ENCODE results near the gene SLX9.

SLX9 gene

DNA sequence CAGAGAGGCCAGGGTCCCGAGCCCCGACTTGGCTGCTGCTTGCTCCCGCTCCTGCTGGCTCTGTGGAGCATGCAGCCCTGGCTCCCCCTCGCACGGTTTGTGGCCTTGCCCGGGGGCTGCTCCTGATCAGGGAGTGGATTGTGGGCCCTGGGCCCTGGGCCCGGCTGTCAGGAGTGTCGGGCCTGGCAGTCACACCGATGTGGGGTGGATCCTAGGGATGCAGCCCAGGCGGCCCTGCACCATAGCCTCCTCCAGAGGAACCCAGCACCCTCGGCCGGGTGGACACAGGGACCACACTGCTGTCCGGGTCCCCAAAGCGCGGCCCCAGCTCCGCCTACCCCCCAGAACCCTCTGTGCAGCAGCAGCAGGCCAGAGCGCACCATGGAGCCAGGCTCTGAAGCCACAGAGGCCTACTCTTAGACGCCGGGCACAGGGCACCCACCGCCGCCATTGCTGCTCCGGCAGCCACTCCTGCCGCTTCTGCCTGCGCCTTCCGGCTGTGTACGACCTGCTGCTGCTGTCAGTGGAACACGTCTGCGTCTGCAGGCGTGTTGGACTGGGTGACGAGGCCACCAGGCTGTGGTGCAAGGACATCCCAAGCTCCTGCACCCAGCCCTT lies 9.4 kb downstream of the SLX9 start:
- no peak for DNase-seq

DNA sequence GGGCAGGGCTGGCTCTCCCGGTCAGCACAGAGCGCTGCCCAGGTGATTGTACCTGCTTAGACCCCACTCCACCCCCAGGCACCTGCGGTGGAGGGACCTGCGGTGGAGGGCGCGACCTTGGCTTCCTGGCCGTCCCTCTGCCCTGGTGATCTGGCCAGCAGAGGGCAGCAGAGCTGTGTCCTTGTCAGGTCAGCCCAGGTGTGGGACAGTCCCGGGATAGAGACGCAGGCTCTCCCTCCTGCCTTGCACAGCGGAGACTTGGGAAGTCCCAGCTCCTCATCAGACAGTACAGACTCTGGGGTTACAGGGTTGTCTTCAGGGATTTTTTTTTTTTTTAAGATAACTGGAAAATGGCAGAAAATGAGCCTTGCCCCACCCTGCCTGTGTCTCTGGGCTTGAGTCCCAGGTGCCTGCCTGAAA lies 10.0 kb downstream of the SLX9 start:
- peak; percentile 51 for DNase-seq

DNA sequence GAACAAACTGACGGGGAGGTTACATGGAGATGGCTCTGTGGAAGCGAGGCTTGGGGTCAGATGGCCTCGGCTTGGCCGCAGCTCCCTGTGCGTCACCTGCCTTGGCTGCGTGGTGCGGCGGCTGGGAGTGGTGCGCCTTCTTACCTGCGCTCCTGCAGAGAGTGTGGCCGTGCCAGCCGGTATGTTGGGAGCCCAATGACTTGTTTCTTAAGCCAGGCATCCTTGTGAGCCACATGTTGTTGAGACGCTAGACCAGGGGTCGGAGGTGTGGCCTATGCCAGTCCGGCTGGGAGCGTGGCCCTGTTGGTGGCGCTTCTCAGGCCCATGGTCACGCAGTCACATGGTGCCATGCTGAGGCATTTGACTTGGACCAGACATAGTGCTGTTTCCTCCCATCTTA lies 10.5 kb downstream of the SLX9 start:
- DNase-seq = no peak

DNA sequence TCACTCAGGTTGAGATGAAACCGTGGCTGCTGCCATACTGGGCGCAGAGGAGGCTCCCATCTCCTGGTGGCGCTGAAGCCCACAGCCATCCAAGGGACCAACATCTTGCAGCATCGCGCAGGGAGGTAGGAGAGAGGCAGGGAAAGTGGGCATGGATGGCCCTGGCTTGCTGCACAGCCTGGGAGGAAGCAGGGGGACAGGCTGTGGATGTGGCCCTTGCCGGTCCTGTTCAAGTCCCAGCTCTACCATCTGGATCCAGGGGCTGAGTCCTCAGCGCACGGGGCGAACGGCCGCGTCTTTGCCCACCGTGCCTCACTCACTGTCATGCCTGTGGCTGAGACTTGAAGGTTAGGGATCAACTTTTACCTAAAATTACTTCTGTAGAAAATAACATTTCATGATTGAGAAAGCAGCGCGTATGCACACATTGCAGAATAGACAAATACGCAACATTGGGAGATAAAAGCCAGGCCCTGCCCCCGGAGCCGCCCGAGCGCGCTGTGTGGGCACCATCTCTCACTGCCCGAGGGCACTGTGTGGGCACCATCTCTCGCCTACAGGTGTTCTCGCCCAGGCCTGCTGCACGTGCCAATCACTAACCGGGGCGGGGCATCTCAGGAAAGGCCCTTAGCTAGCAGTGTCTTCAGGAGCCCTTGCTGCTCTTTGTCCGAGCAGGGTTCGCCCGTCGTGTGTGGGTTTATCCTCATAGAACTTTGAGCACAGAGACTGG lies 11.5 kb downstream of the SLX9 start:
- no peak for DNase-seq

DNA sequence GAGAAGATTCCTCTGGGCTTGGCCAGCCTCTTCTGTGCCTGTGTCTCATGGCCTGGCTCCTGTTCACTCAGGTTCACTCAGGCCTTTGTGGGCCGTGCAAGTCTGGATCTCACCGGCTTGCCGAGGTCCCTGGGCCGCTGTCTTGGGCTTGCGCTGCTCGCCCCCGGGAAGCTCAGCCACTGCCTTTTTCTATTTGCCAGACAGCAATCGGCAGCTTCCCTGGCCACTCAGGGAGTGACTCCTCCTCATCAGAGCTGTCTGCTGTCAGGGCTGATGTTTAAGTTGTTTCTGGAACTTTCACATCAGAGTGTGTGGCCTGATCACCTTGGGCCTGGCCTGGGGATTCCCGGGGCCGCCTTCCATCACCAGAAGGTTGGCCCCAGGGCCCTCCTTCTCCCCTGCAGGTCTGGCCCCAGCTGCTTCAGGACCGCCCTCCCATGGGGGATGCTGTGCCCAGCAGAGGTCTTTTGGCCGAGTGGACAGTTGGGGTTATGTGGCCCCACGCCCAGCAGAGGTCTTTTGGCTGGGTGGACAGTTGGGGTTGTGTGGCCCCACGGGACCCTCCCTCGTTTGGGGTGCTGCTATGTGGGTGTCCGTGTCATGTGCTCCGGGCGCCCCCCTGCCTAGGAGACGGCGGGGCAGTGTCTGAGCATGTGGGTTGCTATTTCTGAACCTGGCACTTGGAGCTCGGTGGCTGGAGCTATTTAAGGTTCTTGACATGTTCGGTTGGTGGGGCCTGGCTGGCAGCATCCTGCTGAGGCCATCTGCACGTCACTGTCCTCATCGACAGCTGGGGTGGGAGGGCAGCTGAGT lies 12.5 kb downstream of the SLX9 start:
- DNase-seq = no peak

DNA sequence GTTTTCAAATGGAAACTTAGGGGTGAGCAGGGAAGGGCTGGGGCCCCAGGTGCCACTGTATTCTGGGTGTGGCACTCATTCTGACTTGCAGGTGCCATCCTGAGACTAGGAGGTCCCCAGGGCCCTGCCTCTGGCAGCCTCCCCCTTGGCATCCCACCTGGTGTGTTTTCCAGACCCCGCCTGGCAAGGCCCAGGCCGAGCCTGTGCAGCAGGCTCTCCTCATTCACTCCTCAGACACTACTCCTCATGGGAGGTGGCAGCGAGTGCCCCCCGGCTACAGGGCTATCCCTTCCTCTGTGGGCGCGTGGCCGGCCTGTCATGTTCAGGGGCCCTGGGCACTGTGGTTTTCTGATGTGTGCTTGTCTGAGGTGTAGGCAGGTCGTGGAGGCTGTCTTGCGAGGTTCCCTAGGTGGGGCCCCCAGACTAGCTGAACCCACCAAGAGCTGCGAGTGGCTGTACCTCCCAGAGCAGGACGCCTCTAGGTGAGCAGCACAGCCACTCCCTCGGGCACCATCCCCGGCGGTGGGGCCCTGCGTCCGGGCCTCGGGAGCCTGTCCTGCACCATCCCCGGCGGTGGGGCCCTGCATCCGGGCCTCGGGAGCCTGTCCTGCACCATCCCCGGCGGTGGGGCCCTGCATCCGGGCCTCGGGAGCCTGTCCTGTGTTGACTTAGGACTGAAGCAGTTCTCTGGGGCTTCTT lies 13.2 kb downstream of the SLX9 start:
- DNase-seq = no peak

DNA sequence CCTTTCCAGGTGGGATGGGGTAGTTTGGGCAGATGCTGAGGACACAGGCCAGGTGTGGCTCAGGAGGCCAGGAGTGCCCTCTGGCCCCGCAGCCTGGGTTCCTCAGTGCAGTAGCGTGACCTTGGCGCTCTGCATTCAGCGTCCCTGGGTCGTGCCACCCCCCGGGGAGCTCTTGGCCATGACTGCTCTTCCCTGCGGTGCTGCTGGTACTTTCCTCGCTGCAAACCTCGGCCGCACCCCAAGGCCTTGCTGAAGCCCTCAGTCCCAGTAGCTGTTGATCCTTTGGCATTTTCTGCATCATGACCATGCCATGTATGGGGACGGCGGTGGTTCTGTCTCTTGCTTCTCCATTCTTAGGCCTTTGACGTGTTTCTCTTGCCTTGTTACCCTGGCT lies 13.8 kb downstream of the SLX9 start:
- DNase-seq = no peak

DNA sequence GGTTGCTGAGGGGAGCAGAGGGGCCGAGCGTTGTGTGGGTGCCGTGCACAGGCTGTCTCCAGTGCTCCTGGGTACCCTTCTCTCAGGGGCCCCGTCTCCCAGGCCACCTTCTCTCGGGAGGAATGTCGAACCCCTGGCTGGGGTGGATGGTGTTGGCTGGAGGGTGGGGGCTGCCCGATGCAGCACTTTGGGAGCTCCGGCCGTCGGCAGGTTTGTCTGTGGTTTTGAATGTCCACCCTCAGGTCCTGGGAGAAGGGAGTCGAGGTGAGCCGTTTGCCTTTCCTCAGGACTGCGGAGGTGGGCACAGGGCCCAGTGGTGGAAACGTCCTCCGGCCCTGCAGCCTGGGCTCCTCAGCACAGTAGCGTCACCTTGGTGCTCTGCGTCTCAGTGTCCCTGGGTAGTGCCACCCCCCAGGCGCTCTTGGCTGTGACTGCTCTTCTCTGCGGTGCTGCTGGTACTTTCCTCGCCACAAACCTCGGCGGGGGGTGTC lies 14.5 kb downstream of the SLX9 start:
- DNase-seq = no peak

DNA sequence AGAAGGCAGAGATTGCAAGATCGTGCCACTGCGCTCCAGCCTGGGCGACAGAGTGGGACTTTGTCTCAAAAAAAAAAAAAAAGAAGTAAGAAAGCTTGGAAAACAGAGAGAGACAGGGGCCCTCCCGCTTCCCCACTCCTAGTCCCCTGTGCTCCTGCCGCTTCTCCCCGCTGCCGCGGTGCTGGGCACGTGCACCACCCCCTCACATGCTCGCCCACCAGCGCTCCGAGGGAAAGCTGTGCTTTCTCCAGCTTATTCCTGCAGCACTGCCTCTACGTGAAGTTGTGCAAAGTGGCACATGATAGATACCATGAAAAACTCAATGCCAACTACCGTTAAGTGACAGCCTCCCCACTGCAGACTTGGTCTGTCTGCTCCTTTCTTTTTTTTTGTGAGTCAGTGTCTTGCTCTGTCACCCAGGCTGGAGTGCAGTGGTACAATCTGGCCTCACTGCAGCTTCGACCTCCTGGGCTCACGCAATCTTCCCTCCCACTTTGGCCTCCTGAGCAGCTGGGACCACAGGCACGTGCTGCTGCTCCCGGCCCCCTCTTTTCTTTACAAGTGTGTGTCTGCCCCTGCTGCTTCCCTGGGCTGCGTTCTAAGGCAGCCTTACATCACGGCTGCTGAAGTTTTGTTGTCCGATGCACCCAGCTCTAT lies 15.4 kb downstream of the SLX9 start:
- no peak for DNase-seq

DNA sequence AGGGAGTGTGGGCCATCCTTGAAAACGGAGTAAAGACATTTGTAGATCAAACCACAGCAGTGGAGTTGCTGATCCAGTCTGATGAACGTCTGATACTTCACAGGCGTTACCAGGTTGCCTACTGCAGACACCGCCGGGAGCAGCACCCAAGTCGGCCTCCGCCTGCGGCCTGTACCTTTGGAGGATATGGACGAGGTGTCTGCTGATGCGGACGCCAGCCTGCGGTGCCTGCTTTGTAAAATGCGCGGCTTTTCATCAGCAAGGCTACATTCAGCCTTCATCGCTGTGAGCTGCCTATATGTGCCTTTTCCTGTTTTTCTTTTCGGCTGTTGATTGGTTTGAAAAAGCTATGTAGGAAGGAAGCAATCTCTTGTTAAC lies 16.0 kb downstream of the SLX9 start:
- no peak for DNase-seq

DNA sequence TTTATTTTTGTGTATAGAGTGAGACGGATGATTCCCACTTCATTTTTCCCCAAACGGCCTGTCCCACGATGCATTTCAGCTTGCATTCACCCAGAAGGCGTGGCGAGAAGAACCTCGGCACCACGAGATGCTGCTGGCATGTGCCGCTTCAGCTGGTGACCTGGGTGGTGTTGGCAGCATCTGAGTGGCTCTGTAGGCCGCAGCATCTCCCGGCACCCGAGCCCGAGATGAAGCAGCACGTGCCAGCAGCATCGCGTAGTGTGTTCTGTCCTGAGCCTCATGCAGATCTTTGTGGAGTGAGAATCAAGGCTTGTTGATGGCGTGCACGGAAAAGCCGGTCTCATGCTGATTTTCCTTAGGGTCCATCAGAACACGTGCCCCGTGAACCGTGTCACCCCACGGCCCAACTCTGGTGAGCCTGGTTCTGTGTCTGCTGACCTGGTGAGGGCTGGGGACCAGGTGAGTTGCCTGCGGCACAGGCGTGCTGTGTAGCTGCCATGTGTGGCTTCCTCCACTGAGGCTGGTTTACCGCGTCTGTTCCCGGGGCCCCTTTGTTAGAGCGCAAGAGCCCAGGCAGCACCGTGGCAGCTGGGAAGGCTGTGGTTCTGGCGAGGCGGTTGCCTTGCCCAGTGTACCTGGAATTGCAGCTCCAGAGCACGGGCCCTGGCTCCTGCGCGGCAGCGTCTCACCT lies 16.7 kb downstream of the SLX9 start:
- no peak for DNase-seq

DNA sequence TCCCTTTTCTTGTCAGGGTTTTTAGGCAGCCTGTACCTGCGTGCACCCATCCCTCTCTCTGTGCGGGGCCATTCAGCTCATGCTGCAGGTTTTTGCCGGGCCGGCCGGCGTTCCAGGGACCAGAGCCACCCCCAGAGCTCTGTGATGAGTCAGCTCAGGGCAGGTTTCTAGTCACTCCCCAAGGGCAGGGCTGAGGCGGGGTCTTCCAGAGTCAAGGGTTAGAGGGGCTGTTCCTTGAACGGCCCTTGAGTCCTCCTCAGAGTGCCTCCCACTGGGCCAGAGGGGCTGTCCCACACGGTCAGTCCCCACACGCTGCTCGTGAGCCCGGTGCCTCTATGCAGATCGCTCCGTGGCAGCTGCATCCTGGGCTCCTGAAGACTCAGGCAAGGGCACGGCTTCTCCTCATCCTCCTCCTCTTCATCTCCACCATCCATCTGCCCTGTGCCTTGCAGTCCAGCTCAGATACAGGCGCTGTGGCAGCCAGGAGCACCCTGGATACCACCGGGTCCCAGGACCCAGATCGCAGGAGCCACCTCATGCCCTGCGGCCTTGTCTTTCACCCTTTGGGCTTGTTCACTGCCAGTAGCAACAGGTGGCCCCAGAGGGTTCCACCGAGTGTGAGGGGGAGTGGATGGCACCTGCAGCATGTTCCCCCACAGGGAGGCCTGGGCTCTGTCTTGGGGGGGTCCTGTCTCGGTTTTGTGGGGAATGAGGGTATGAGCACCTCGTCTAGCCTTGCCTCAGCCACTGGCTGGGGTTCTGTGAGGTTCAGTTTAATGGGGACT lies 17.4 kb downstream of the SLX9 start:
- DNase-seq = no peak

DNA sequence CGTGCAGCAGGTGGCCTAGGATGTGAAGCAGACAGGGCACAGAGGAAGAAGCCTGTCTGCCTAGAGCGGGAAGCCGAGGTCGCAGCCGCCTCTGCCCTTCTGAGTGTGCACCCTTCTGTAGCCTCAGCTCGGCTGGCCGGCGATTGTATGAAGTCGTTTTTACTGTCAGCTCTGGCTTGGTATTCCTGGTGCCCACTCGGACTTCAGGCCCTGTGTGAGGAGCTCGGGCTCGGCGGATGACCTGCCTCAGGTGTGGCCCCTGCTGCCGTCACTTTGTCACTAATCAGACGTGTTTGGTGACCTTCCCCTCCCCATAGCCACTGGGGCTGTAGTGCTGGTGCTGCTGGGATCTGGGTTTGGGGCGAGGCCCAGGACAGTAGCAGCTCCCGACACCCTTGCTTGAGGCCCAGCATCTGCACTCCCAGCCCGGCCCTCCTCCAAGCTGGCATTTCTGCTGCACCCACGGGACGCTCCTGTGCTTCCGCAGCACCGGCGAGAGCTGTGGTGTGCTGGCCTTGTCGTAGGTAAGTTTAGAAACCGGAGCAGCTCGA lies 18.1 kb downstream of the SLX9 start:
- DNase-seq = no peak

DNA sequence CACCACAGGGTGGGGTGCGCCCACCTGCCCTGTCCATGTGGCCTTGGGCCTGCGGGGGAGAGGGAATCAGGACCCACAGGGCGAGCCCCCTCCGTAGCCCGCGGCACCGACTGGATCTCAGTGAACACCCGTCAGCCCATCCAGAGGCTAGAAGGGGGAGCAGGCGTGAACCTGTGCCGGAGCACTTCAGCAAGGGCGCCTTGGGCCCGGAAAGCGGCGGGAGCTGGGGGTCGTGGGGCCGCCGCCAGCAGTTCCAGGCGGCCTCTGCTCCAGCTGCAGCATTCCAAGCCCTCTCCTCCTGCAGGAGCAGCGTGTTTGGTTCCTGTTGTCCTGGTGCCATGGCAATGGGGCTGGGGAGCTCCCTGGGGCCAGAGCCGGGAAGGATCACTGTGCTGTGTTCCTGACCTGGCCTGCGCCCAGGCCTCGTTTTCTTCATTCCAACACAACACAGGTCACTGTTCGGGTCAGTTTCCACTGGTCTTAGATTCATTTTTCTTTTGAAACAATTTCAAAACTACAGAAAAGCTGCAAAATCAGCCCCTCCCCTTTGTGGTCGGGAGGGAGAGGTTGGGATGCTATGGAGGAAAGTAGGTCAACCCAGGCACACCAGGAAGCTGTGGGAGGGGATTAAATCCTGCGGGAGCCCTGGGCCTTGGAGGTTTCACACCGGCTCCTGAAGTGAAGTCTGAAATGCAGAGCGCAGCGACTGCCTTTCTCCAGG lies 18.8 kb downstream of the SLX9 start:
- no peak for DNase-seq

DNA sequence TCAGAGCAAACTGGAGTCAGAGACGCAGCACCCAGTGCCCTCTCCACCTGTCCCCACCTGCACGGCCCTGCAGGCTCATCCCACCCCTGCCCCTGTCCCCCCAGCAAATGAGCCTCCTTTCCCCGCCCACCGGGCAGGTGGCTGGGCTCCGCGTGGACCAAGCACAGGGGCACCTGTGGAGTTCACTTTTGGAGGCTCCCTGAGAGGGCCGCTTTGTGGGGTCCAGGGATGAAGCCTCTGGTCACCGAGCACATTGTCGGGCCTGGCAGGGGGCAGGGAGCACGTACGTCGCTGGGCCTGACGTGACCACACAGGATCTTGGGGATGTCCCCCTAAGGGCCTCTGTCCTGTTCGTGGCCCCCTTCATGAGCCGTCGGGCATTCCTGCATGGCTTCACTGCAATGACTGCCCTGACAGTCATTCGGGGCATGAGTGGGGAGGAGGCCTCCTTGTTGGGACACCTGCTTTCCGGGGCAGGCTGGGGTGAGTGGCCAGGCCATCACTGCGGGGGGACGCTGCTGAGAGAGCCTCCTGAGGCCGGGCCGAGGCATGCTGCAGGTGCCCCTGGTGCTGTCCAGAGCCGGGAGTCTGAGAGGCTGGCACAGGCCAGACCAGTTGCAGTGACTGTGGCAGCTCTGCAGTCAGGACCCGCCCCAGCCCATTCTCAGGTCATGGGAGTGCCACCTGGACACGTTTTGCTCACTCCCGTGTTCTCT lies 19.7 kb downstream of the SLX9 start:
- no peak for DNase-seq

DNA sequence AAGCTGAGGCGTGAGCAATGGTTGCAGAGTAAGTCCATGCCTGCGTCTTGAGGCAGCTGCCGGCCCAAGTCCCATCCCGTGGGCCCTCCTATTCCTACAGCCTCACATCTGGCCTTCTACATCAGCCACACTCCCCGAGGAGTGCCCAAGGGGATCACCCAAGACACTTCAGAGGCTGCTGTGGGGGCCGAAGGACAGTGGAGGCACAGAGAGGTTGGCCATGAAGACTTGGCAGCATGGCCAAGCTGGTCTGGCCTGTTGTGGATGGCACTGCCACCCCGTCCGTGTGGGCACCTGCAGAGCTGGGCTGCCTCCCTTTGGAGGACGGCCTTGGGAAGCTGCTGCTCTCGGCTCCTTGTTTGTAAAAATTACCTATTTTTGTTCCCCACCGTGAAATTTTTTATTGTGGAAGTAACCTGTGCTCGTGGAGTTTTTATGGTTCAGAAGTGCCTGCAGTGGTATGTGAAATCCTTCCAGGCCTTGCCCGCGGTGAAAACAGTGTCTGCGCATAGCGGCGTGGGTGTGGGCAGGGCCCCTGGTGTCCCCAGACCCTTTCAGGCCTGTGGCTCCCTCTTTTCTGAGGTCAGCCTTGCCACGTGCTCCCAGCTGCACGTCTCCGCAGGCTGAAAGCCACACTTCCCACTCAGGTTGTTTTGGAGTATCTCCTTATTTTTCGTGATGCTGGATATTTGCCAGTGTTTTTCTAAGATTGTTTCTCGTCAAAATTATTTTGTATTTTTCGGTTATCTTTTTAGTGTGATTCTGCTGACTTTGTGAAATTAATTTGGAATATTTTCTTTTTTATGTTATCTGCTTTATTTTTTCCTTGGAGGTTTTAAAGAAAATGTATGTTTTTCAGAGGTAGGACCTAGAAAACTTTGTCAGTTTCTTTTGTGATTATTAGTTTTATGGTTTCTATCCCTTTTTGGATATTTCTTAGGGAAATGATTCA lies 20.6 kb downstream of the SLX9 start:
- no peak for DNase-seq

DNA sequence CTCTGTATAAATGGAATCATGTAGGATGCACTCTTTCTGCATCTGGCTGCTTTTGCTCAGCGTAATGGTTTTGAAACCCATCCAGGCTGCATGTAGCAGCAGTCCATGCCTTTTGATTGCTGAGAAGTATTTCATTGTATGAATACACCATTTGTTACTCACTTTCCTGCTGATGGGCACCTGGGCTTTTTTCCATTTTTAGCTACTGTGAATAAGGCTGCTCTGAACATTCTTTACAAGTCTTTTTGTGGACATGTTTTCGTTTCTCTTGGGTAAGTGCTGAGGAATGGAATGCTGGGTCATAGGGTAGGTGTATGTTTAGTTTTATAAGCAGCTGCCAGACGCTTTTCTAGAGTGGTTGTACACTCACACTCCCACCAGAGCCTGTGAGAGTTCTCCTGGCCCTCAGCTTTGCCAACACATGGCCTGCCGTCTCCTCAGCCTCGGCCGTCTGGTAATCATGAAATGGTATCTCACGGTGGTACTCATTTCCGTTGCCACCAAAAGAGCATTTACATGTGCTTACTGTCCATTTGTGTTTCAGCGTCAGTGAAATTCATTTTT lies 22.7 kb downstream of the SLX9 start:
- no peak for DNase-seq

DNA sequence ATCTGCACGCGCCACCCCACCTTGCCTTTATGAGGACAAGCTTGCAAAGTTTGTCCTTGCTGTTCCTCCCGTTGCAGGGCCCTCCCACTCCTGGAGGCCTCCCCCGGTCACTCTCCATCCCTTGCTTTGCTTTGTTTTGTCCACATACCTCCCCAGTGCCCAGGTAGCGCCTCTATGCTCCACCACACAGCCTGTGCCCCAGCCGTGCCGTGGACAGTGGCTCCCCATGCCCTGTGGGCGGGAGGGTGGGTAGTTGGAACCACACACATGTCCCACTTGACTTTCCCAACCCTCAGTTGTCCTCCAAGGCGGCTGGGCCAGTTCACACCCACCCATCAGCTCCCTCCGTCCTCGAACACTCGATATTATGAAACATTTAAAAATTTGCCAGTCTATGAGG lies 24.6 kb downstream of the SLX9 start:
- DNase-seq = no peak
